HepG2 (cell line): ENCODE results near the gene SRRT. TPM values are rescaled to one million over a fixed set of nuclear protein-coding genes. Genes with fewer than 3 reads are reported as not detected.
A peak's percentile ranks its signal among the peaks of the same experiment; 100 is the strongest.

Source experiments
- CEBPG ChIP-seq: IDR thresholded peaks from 2 replicates; pipeline ENCODE4 v1.6.1; 2016
- CREB1 ChIP-seq, 2 experiments: fragments of 450-650 bp in 1 of 2; IDR thresholded peaks; 2 replicates each; pipeline ENCODE4 v1.6.1; 2016 to 2017; ENCODE audit warnings: control low read depth in 1 of 2, mild to moderate bottlenecking in 1 of 2, missing compliant biosample characterization in 1 of 2, missing genetic modification characterization in 1 of 2
- KLF12 ChIP-seq: sonication (generic); formaldehyde crosslinking; IDR thresholded peaks from 2 replicates; pipeline ENCODE4 v1.4.0; 2020; ENCODE audit warnings: missing genetic modification reagents, borderline replicate concordance
- POLR2A ChIP-seq, 2 experiments: IDR thresholded peaks; 2 replicates each; pipeline ENCODE4 v1.6.1; 2011; ENCODE audit warnings: low read depth in 2 of 2, low read length in 2 of 2, mild to moderate bottlenecking in 1 of 2, moderate library complexity in 1 of 2; ENCODE audit not compliant: insufficient read depth in 1 of 2
- YEATS2 ChIP-seq: sonication (generic); formaldehyde crosslinking; IDR thresholded peaks from 2 replicates; pipeline ENCODE4 v1.4.0; 2020; ENCODE audit warnings: missing genetic modification reagents, borderline replicate concordance
- ZNF761 ChIP-seq: sonication (generic); formaldehyde crosslinking; conservative IDR thresholded peaks from 2 replicates; pipeline ENCODE4 v1.4.0; 2020; ENCODE audit warnings: mild to moderate bottlenecking, missing genetic modification reagents
- polyA plus RNA-seq, 8 experiments: library from polyadenylated mRNA; depleted of rRNA in 3 of 8; stranded (reverse) in 7 of 8; unstranded in 1 of 8; fragments of >200 nt; fragmentation: Illumina TruSeq in 4 of 8; extraction: Trizol in 4 of 8; gene quantifications; 2 replicates each; pipeline versions ENCODE4 v1.2.1 to v1.2.3, GENCODE V29; 2011 to 2016; ENCODE audit warnings: low read depth in 4 of 8, missing spikeins in 1 of 8, mixed read lengths in 1 of 8; ENCODE audit not compliant: insufficient read depth in 1 of 8
- total RNA-seq, 5 experiments: library from RNA; depleted of rRNA; stranded (reverse); fragments of >200 nt; fragmentation: Illumina TruSeq; extraction: Trizol; gene quantifications; 2 replicates each; pipeline ENCODE4 v1.2.3, GENCODE V29; 2016; ENCODE audit warnings: low read depth in 1 of 5
- TF ChIP-seq, protein P1 (sequence below): sonication (generic); formaldehyde crosslinking; IDR thresholded peaks from 2 replicates; pipeline ENCODE4 v1.5.0; 2020; ENCODE audit warnings: mild to moderate bottlenecking, missing genetic modification reagents, borderline replicate concordance
- TF ChIP-seq, protein P2 (sequence below): IDR thresholded peaks from 2 replicates; pipeline ENCODE4 v1.6.1; 2016
- TF ChIP-seq, protein P3 (sequence below): sonication (generic); formaldehyde crosslinking; IDR thresholded peaks from 2 replicates; pipeline ENCODE4 v1.5.0; 2020; ENCODE audit warnings: missing genetic modification reagents
- TF ChIP-seq, protein P4 (sequence below): sonication (generic); formaldehyde crosslinking; IDR thresholded peaks from 2 replicates; pipeline ENCODE4 v1.4.0; 2020; ENCODE audit warnings: missing genetic modification reagents
- TF ChIP-seq, protein P5 (sequence below): sonication (generic); formaldehyde crosslinking; IDR thresholded peaks from 2 replicates; pipeline ENCODE4; 2020; ENCODE audit warnings: missing genetic modification reagents, mild to moderate bottlenecking, borderline replicate concordance

The SRRT gene
- total and polyA plus RNA-seq, 2 of the 13 experiments (the other 11 are each of a cell fraction or from before 2014, with no cell fraction given): 26.2 to 106 TPM

DNA sequence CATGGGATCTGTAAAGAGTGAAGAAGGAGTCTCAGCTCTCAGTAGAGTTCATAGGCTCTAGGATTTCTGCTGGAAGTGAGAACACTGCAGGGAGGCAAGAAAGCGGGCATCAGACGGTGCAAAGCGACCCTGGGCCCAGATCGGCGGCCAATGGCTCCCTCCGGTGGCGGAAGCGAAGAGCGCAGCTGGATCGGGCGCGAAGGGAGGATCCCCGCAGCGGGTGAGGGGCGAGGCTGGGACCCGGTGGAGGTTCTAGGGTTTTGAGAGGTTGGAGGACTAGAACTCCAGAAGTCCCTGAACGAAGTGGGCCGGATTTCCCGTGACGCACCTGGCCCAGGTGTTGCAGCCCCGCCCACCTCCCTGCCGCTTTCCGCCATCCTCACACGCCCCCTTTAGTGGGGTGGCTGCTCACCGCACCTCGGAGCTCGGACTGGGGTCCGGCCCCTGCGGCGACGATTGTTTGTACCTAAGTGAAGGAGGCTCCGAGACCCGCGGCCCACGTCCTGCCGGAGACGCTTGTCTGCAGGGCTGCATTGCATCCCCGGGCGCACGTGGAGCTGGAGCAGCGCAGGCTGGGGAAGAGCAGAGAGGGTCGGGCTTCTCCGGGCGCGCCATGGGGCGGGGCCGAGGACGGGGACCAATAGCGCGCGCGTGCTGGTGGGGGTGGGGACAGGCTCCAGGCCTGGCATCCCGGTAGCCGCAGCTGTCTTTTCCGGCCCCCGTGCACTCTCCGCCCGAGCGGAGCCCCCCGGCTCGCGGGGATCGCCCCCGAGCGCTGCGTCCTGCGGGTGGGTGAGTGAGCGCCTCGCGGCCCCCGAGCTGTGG is 22.6 kb upstream of the SRRT start, which contains the start of gene SLC12A9 (continued):
- TF ChIP-seq, protein P1, sequence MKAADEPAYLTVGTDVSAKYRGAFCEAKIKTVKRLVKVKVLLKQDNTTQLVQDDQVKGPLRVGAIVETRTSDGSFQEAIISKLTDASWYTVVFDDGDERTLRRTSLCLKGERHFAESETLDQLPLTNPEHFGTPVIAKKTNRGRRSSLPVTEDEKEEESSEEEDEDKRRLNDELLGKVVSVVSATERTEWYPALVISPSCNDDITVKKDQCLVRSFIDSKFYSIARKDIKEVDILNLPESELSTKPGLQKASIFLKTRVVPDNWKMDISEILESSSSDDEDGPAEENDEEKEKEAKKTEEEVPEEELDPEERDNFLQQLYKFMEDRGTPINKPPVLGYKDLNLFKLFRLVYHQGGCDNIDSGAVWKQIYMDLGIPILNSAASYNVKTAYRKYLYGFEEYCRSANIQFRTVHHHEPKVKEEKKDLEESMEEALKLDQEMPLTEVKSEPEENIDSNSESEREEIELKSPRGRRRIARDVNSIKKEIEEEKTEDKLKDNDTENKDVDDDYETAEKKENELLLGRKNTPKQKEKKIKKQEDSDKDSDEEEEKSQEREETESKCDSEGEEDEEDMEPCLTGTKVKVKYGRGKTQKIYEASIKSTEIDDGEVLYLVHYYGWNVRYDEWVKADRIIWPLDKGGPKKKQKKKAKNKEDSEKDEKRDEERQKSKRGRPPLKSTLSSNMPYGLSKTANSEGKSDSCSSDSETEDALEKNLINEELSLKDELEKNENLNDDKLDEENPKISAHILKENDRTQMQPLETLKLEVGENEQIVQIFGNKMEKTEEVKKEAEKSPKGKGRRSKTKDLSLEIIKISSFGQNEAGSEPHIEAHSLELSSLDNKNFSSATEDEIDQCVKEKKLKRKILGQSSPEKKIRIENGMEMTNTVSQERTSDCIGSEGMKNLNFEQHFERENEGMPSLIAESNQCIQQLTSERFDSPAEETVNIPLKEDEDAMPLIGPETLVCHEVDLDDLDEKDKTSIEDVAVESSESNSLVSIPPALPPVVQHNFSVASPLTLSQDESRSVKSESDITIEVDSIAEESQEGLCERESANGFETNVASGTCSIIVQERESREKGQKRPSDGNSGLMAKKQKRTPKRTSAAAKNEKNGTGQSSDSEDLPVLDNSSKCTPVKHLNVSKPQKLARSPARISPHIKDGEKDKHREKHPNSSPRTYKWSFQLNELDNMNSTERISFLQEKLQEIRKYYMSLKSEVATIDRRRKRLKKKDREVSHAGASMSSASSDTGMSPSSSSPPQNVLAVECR (CRISPR knock-in tag): peak; percentile 96
- TF ChIP-seq YEATS2: peak; percentile 26; the same call in 1 of the 2 replicates
- TF ChIP-seq, protein P2, sequence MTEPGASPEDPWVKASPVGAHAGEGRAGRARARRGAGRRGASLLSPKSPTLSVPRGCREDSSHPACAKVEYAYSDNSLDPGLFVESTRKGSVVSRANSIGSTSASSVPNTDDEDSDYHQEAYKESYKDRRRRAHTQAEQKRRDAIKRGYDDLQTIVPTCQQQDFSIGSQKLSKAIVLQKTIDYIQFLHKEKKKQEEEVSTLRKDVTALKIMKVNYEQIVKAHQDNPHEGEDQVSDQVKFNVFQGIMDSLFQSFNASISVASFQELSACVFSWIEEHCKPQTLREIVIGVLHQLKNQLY (CRISPR knock-in tag): no peak
- no peak for TF ChIP-seq CREB1 (IDR thresholded peaks at IDR 0.05)
- TF ChIP-seq CREB1 (CRISPR knock-in tag; IDR thresholded peaks at IDR 0.05): no peak
- TF ChIP-seq CEBPG: no peak
- TF ChIP-seq, protein P3, sequence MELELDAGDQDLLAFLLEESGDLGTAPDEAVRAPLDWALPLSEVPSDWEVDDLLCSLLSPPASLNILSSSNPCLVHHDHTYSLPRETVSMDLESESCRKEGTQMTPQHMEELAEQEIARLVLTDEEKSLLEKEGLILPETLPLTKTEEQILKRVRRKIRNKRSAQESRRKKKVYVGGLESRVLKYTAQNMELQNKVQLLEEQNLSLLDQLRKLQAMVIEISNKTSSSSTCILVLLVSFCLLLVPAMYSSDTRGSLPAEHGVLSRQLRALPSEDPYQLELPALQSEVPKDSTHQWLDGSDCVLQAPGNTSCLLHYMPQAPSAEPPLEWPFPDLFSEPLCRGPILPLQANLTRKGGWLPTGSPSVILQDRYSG: no peak
- TF ChIP-seq, protein P4, sequence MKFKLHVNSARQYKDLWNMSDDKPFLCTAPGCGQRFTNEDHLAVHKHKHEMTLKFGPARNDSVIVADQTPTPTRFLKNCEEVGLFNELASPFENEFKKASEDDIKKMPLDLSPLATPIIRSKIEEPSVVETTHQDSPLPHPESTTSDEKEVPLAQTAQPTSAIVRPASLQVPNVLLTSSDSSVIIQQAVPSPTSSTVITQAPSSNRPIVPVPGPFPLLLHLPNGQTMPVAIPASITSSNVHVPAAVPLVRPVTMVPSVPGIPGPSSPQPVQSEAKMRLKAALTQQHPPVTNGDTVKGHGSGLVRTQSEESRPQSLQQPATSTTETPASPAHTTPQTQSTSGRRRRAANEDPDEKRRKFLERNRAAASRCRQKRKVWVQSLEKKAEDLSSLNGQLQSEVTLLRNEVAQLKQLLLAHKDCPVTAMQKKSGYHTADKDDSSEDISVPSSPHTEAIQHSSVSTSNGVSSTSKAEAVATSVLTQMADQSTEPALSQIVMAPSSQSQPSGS (CRISPR knock-in tag): no peak
- TF ChIP-seq, protein P5, sequence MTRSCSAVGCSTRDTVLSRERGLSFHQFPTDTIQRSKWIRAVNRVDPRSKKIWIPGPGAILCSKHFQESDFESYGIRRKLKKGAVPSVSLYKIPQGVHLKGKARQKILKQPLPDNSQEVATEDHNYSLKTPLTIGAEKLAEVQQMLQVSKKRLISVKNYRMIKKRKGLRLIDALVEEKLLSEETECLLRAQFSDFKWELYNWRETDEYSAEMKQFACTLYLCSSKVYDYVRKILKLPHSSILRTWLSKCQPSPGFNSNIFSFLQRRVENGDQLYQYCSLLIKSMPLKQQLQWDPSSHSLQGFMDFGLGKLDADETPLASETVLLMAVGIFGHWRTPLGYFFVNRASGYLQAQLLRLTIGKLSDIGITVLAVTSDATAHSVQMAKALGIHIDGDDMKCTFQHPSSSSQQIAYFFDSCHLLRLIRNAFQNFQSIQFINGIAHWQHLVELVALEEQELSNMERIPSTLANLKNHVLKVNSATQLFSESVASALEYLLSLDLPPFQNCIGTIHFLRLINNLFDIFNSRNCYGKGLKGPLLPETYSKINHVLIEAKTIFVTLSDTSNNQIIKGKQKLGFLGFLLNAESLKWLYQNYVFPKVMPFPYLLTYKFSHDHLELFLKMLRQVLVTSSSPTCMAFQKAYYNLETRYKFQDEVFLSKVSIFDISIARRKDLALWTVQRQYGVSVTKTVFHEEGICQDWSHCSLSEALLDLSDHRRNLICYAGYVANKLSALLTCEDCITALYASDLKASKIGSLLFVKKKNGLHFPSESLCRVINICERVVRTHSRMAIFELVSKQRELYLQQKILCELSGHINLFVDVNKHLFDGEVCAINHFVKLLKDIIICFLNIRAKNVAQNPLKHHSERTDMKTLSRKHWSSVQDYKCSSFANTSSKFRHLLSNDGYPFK (CRISPR knock-in tag): peak; percentile 38; the same call in 1 of the 2 replicates
- peak; percentile 39; the same call in 1 of the 2 replicates for TF ChIP-seq ZNF761 (CRISPR knock-in tag)
- TF ChIP-seq POLR2A (IDR thresholded peaks at IDR 0.05; ENCODE audit: insufficient read depth in 1 of 2, low read depth in 2 of 2, low read length in 2 of 2): peak in 1 of 2 experiments; percentile 59; a peak in 2 of 4 replicates
- peak; percentile 66; the same call in 1 of the 2 replicates for TF ChIP-seq KLF12 (CRISPR knock-in tag)
